H9 (cell line): ENCODE measurements around the gene ANO2. TPM values are rescaled to one million over a fixed set of nuclear protein-coding genes. Genes with fewer than 3 reads are reported as not detected.

Experiments
- DNase-seq: peaks from one replicate; pipeline ENCODE4 v3.0.0-alpha.2; 2017
- H2AFZ ChIP-seq: one replicate; pipeline ENCODE4 v1.6.1; 2013; ENCODE audit warnings: mild to moderate bottlenecking, low read length, control low read depth, moderate library complexity
- H2AK5ac ChIP-seq: 2 replicates; pipeline ENCODE4 v1.6.1; 2013; ENCODE audit warnings: low read length, control low read depth, mixed read lengths; ENCODE audit not compliant: insufficient read length
- H2BK120ac ChIP-seq: one replicate; pipeline ENCODE4 v1.6.1; 2013; ENCODE audit warnings: low read depth, mild to moderate bottlenecking, low read length, control low read depth, inconsistent platforms; ENCODE audit not compliant: poor library complexity, severe bottlenecking
- H2BK12ac ChIP-seq: 2 replicates; pipeline ENCODE4 v1.6.1; 2013; ENCODE audit warnings: low read length, control low read depth, mixed read lengths, low read depth; ENCODE audit not compliant: insufficient read length
- H2BK15ac ChIP-seq: 2 replicates; pipeline ENCODE4 v1.6.1; 2013; ENCODE audit warnings: low read depth, low read length, control low read depth
- H2BK20ac ChIP-seq: one replicate; pipeline ENCODE4 v1.6.1; 2013; ENCODE audit warnings: low read depth, mild to moderate bottlenecking, low read length, control low read depth, inconsistent platforms; ENCODE audit not compliant: poor library complexity, severe bottlenecking
- H2BK5ac ChIP-seq: 2 replicates; pipeline ENCODE4 v1.6.1; 2013; ENCODE audit warnings: low read length, control low read depth, mixed read lengths; ENCODE audit not compliant: insufficient read length
- H3K14ac ChIP-seq: 2 replicates; pipeline ENCODE4 v1.6.1; 2013; ENCODE audit warnings: low read length, control low read depth; ENCODE audit not compliant: insufficient read depth
- H3K18ac ChIP-seq: 2 replicates; pipeline ENCODE4 v1.6.1; 2013; ENCODE audit warnings: low read depth, mild to moderate bottlenecking, mixed read lengths, low read length, control low read depth; ENCODE audit not compliant: insufficient read length
- H3K23ac ChIP-seq: 2 replicates; pipeline ENCODE4 v1.6.1; 2013; ENCODE audit warnings: low read length, control low read depth, mixed read lengths, low read depth; ENCODE audit not compliant: insufficient read length
- H3K23me2 ChIP-seq: 2 replicates; pipeline ENCODE4 v1.6.1; 2013; ENCODE audit warnings: low read depth, mild to moderate bottlenecking, mixed read lengths, low read length, control low read depth; ENCODE audit not compliant: insufficient read length, poor library complexity, severe bottlenecking
- H3K27ac ChIP-seq: 2 replicates; pipeline ENCODE4 v1.5.1; 2013; ENCODE audit warnings: low read length, control low read depth, mixed read lengths, low read depth; ENCODE audit not compliant: insufficient read length
- H3K27me3 ChIP-seq: 2 replicates; pipeline ENCODE4 v1.6.1; 2013; ENCODE audit warnings: low read length, control low read depth, inconsistent platforms; ENCODE audit not compliant: insufficient read depth
- H3K4ac ChIP-seq: 2 replicates; pipeline ENCODE4 v1.6.1; 2013; ENCODE audit warnings: low read depth, mild to moderate bottlenecking, control low read depth, inconsistent platforms, low read length, moderate library complexity
- H3K4me1 ChIP-seq: 2 replicates; pipeline ENCODE4 v1.6.1; 2013; ENCODE audit warnings: low read length, control low read depth, inconsistent platforms; ENCODE audit not compliant: insufficient read depth
- H3K4me2 ChIP-seq: 2 replicates; pipeline ENCODE4 v1.6.1; 2013; ENCODE audit warnings: low read length, control low read depth, mixed read lengths; ENCODE audit not compliant: insufficient read length, insufficient read depth
- H3K56ac ChIP-seq: 2 replicates; pipeline ENCODE4 v1.6.1; 2013; ENCODE audit warnings: low read depth, mild to moderate bottlenecking, mixed read lengths, low read length, control low read depth; ENCODE audit not compliant: insufficient read length
- H3K79me1 ChIP-seq: 2 replicates; pipeline ENCODE4 v1.6.1; 2013; ENCODE audit warnings: low read depth, mild to moderate bottlenecking, moderate library complexity, low read length, control low read depth, inconsistent platforms; ENCODE audit not compliant: insufficient read depth, poor library complexity, severe bottlenecking
- H3K79me2 ChIP-seq: 2 replicates; pipeline ENCODE4 v1.6.1; 2013; ENCODE audit warnings: low read length, control low read depth, inconsistent platforms; ENCODE audit not compliant: insufficient read depth
- H3K9ac ChIP-seq: 2 replicates; pipeline ENCODE4 v1.6.1; 2013; ENCODE audit warnings: low read length, control low read depth, mixed read lengths; ENCODE audit not compliant: insufficient read length; ENCODE audit errors: extremely low read depth
- H3K9me3 ChIP-seq: one replicate; pipeline ENCODE4 v1.6.1; 2013; ENCODE audit warnings: low read depth, low read length, inconsistent platforms; ENCODE audit not compliant: control insufficient read depth
- H3T11ph ChIP-seq: one replicate; pipeline ENCODE4 v1.6.1; 2013; ENCODE audit warnings: mild to moderate bottlenecking, low read length, control low read depth, inconsistent platforms
- H4K20me1 ChIP-seq: one replicate; pipeline ENCODE4 v1.6.1; 2013; ENCODE audit not compliant: control insufficient read depth, insufficient read length, insufficient read depth
- H4K5ac ChIP-seq: 2 replicates; pipeline ENCODE4 v1.6.1; 2013; ENCODE audit warnings: low read depth, mild to moderate bottlenecking, mixed read lengths, low read length, control low read depth; ENCODE audit not compliant: insufficient read length
- H4K8ac ChIP-seq: replicated peaks from 2 replicates; pipeline ENCODE4 v1.6.1; 2013; ENCODE audit warnings: low read length, control low read depth, mixed read lengths, low read depth; ENCODE audit not compliant: insufficient read length
- H4K91ac ChIP-seq: 2 replicates; pipeline ENCODE4 v1.6.1; 2013; ENCODE audit warnings: low read depth, mild to moderate bottlenecking, moderate library complexity, mixed read lengths, low read length, control low read depth; ENCODE audit not compliant: insufficient read length
- H3K27ac Mint-ChIP-seq, 3 experiments: 2 replicates in 2 of 3; 3 replicates in 1 of 3; pipeline ENCODE4 v1.8.0; 2020 to 2021; ENCODE audit warnings: mixed read lengths in 3 of 3, mild to moderate bottlenecking in 1 of 3, moderate library complexity in 1 of 3
- H3K27me3 Mint-ChIP-seq: 2 replicates; pipeline ENCODE4 v1.8.0; 2021; ENCODE audit warnings: low read depth, mild to moderate bottlenecking, moderate library complexity, mixed read lengths
- H3K36me3 Mint-ChIP-seq, 3 experiments: 2 replicates in 2 of 3; 3 replicates in 1 of 3; pipeline ENCODE4 v1.8.0; 2020 to 2021; ENCODE audit warnings: low read depth in 3 of 3, mixed read lengths in 3 of 3; ENCODE audit not compliant: insufficient read depth in 1 of 3
- H3K4me1 Mint-ChIP-seq, 2 experiments: 2 replicates each; pipeline ENCODE4 v1.8.0; 2020; ENCODE audit warnings: mixed read lengths in 2 of 2
- H3K4me3 Mint-ChIP-seq, 2 experiments: 2 replicates in 1 of 2; 3 replicates in 1 of 2; pipeline ENCODE4 v1.8.0; 2020 to 2021; ENCODE audit warnings: mild to moderate bottlenecking in 2 of 2, mixed read lengths in 2 of 2, moderate library complexity in 1 of 2
- H3K9me3 Mint-ChIP-seq, 2 experiments: 2 replicates in 1 of 2; 3 replicates in 1 of 2; pipeline ENCODE4 v1.8.0; 2020; ENCODE audit warnings: mild to moderate bottlenecking in 2 of 2, mixed read lengths in 2 of 2, moderate library complexity in 1 of 2
- CTCF ChIP-seq: fragments of 200-600 bp; sonication (generic); conservative IDR thresholded peaks from 3 replicates; pipeline ENCODE4 v1.8.0; 2021; ENCODE audit warnings: antibody characterized with exemption, mild to moderate bottlenecking
- WGBS: extraction: QIAGEN DNeasy Blood & Tissue Kit; methylation state at CpG from one replicate; pipeline ENCODE4 v1.1.7; 2013; ENCODE audit warnings: missing lambda C conversion rate, low lambda C conversion rate, mixed read lengths; ENCODE audit not compliant: insufficient read length; ENCODE audit errors: extremely low coverage; 5-methylcytosine and 5-hydroxymethylcytosine counted together
- total RNA-seq: library from RNA; stranded (reverse); gene quantifications from 2 replicates; pipeline ENCODE4 v1.2.1, GENCODE V29; 2021

ANO2 gene
- total RNA-seq, 1 experiment from 2014 or later, result 3.8 TPM

DNA sequence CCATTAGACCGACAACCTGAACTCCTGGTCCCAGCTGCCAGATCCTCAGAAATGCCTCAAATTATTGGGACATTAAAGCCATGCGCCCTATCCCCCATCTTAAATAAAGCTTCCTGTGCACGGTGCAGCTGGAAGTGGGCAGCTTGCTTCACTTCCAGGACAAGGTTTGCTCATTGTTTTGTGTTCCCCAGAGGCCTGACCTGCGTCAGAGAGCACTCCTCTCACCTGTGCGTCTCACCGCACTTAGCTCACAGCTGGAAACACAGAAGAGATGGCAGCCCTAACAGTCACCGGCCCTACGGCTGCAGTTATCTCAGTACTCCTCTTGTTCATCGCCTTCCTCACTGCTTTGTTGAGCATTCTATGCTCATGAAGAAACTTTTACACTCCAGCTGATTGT, 135.5 kb downstream of the ANO2 start:
- H3K4ac ChIP-seq, result no peak overlapping the region
- H3K14ac ChIP-seq, result no peak overlapping the region
- no peak overlapping the region for H3K4me2 ChIP-seq
- no peaks in the 10 kb centered on the region for H3K79me1 ChIP-seq
- no CpG with 5 or more reads among the region's 9 CpGs for WGBS
- no peak overlapping the region for H3K9ac ChIP-seq
- no peak overlapping the region for H2BK120ac ChIP-seq
- H4K91ac ChIP-seq, result no peak overlapping the region
- H2BK15ac ChIP-seq, result no peak overlapping the region
- no peak overlapping the region for H2AK5ac ChIP-seq
- H2BK12ac ChIP-seq, result no peak overlapping the region
- H4K8ac ChIP-seq, result no peak overlapping the region
- no peak for TF ChIP-seq CTCF
- H3K27ac Mint-ChIP-seq, result no peak overlapping the region; a peak in 1 of 7 replicates
- H3K36me3 Mint-ChIP-seq, result no peaks in the 10 kb centered on the region
- no peak overlapping the region for H2AFZ ChIP-seq
- H3K56ac ChIP-seq, result no peak overlapping the region
- no peak overlapping the region for H3K4me3 Mint-ChIP-seq
- H2BK5ac ChIP-seq, result no peak overlapping the region
- no peak overlapping the region for H3T11ph ChIP-seq
- no peak for DNase-seq
- no peaks in the 10 kb centered on the region for H3K9me3 Mint-ChIP-seq
- H3K27me3 Mint-ChIP-seq, result peaks cover 3% of the 10 kb centered on the region
- H3K27me3 ChIP-seq, result no peaks in the 10 kb centered on the region
- no peak overlapping the region for H3K18ac ChIP-seq
- H2BK20ac ChIP-seq, result no peak overlapping the region
- H3K4me1 Mint-ChIP-seq, result peaks cover 8 to 12% of the 10 kb centered on the region in 2 experiments; a peak in 3 of 4 replicates
- H4K20me1 ChIP-seq, result no peaks in the 10 kb centered on the region
- H3K79me2 ChIP-seq, result no peaks in the 10 kb centered on the region
- H3K23ac ChIP-seq, result no peak overlapping the region
- no peak overlapping the region for H3K27ac ChIP-seq
- H3K4me1 ChIP-seq, result no peaks in the 10 kb centered on the region
- no peaks in the 10 kb centered on the region for H3K9me3 ChIP-seq
- H4K5ac ChIP-seq, result no peak overlapping the region
- no peaks in the 10 kb centered on the region for H3K23me2 ChIP-seq
